Central memory CD4-positive, alpha-beta T cell (primary cell): ENCODE data around the gene BNIP1.

ENCODE experiments used
- DNase-seq: peaks from one replicate; pipeline ENCODE4 v3.0.0; 2022

The BNIP1 gene

GRCh38 chr5:173165177-173166016 lies 21.1 kb downstream of the BNIP1 start:
- no peak for DNase-seq

DNA sequence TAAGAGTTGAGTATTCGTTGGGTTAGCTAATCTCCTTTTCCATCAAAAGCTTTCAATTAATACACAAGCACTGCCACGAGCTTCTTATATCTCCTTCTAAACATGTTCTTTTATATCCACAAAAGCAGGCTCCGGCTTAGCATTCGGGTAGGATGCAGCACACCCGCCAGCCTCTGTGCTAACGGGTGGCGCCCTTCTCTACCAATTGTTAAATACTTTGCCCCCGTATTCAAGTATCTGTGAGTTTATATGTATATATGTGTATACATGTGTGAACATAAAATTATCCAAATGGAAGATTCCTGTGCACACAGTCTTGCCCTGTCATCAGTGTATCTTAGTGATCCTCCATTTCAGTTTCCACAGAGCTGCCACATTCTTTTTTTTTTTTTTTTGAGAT lies 27.8 kb downstream of the BNIP1 start:
- DNase-seq, result no peak

DNA sequence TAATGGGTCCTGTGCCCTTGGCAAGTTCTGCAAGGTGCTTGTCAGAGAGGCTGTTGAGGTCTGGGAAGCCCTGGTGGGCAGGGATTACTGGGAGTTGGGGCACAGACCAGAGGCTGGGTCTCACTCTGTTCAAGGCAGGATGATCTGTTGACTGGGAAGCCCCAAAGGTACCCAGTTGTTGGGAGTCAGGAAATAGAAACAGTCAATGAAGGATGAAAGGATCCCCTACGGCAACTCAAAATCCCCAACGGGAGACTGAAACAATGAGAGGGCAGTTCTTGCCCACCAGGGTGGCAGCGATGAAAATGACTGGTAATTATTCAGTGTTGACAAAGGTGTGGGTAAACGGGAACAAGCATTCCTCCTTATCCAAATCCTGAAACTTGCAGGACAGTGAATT lies 31.2 kb downstream of the BNIP1 start:
- DNase-seq, result no peak

GRCh38 chr5:173178369-173178910 lies 34.1 kb downstream of the BNIP1 start:
- DNase-seq, result no peak

- DNase-seq, result no peak
Observed at GRCh38 chr5:173180331-173180730, 36.0 kb downstream of the BNIP1 start.

DNA sequence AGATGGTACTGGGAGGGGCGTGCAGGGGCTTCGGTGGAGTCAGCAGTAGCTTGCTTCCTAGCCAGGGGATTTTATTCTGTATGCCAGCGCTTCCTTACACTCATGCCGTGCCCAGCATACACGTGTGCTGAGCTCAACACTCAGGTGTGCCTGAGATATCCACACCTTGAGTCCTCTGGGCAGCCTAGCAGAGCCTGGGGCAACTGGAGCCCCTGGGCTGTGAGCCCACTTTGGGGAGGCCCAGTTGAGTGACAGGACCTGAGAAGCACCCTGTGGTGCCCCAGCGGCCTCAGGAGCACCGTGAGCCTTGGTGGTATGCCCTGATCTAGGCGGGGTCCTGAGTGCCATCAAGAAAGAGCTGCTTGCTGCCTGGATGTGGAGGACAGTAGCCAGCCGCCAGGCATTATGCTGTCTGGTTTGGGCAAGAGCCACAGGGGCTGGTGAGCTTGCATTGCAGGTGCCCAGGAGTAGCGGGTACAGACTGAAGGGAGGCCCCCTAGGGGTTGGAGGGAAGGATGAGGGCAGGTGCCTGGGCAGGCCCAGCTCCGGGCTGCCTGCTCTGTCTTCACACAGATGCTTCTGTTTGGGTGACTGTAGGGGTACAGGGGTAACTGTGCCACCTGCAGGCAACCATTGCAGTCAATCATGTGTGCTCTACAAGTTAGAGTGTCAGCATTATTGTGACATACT lies 42.9 kb downstream of the BNIP1 start:
- DNase-seq, result no peak

GRCh38 chr5:173188280-173188679 lies 43.9 kb downstream of the BNIP1 start:
- DNase-seq, result no peak

DNA sequence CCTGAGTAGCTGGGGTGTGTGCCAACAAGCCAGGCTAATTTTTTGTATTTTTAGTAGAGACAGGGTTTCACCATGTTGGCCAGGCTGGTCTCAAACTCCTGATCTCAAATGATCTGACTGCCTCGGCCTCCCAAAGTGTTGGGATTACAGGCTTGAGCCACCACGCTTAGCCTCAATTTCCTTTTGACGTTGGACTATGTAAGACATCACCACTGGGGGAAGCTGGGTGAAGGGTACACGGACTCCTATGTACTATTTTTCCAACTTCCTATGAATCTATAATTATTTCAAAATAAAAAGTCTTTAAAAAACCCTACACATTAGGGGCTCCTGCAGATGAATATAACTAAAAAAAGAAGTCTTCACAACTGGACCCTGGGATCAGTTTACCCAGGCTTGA lies 46.7 kb downstream of the BNIP1 start:
- no peak for DNase-seq

DNA sequence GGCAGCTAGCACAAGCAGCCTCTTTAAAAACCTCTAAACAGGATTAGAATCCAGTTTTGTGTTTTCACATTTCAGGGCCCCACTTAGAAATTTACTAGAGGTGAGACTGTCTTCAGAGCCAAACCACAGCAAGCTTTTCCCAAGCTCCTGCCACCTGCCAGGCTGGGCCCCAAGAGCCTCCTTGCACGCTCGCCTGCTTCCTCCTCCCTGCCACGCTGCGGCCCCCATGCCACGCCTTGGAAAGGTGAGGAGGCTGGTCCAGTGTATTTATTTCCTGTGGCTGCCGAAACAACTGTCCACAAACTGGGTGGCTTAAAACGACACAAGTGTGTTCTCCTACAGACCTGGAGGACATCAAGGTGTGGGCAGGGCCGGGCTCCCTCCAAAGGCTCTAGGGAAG lies 47.2 kb downstream of the BNIP1 start:
- no peak for DNase-seq

DNA sequence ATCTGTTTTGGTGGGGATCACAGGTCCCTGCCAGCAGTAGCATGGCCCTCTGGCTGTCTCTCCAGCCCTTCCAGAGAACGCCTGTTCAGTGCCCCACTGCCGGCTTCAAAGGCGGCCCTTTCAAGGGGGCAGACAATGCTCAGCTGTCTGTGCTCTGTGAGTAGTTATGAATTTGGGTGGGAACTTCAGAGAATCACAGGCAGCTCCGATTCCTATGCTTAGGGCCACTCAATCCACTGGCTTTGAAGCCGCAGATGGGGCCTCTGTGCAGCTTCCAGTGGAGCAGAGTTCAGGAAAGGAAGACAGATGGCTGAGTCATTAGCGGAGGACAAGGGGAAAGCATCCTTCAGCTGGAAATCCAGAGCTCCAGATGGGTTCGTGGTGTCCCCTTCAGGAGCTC lies 48.2 kb downstream of the BNIP1 start:
- DNase-seq, result no peak

DNA sequence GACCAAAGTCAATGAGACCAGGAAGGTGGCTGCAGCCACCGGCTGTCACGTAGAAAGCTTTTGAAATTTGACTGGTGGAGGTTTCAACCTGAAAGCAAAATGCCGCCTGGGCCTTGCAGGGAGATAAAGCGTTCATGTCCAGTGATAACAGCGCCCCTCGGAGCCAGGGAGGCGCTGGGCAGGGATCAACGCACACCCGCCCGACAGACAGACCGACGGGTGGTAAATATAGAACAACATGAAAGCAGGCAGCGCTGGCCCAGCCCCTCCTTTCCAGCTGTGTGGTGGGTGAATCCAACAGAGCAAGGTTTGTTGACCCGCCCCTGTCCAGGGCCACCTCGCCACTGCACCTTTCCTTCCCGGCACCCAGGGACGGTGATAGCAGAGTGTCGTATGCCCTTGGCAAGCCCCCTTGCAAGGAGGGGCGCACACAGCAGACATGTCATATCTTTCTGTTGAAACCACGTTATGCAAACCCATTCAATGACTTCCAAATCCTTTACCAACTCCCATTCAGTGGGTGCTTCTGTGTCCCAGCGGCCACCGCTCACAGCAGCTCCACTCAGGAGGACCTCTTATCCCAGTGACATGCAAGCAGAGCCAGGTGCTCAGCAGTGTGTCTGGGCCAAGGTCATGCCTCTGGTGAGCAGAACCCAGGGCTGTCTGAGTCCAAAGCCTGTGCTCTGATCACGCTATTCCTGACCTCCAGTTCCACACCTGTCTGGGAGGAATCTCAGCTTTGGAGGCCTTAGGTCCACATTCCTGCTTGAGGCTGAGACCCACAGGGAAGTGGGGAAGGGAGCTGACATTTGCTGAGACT lies 52.0 kb downstream of the BNIP1 start:
- DNase-seq, result no peak

GRCh38 chr5:173197375-173197891 lies 53.1 kb downstream of the BNIP1 start:
- no peak for DNase-seq

- DNase-seq, result no peak
Observed at GRCh38 chr5:173198049-173198448, 53.7 kb downstream of the BNIP1 start.

DNA sequence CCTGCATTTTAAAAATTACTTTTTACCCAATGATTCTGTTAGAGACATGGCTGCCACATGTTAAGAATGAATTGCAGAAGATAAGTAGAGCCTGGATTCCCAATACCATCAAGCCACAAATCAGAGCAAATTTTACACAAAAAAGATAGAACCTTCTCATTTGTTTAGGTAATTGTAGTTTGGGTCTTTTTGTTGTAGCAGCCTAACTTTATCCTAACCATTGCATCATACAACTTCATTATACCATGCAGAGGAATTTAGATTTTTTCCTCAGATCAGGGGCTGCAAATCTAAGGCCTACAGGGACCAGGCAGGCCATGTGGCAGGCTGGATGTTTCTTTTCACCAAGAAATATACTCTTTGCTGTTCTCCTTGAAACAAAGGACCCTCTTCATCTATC lies 56.0 kb downstream of the BNIP1 start:
- DNase-seq, result no peak

GRCh38 chr5:173201636-173202265 lies 57.4 kb downstream of the BNIP1 start:
- no peak for DNase-seq

DNA sequence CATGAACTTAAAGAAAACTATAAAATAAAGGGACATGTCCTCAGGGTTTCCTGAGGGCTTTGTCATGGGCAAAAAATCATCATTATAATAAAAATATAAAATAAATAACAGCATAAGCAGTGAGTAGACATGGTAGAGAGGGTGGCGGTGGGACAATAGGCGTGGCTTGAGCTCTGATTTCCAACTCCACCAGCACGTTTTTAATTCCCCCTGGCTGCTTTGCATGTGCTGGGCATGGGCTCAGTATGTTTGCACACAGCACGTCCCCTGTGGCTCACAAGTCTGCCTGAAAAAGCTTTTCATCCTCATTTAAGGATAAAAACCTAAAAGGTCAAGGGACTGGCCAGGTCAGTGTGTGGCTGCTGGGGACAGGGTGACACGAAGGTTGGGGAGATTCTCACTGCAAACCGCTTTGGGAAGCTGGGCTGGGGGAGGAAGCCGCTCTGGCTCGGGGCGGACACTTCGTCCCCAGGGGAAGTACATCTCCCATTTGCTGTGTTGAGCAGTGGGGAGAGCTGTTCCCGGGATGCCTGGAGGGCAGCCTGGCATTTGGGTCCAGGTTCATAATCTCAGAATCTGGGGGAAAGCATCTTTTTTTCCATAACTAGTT lies 58.0 kb downstream of the BNIP1 start:
- DNase-seq, result no peak

DNA sequence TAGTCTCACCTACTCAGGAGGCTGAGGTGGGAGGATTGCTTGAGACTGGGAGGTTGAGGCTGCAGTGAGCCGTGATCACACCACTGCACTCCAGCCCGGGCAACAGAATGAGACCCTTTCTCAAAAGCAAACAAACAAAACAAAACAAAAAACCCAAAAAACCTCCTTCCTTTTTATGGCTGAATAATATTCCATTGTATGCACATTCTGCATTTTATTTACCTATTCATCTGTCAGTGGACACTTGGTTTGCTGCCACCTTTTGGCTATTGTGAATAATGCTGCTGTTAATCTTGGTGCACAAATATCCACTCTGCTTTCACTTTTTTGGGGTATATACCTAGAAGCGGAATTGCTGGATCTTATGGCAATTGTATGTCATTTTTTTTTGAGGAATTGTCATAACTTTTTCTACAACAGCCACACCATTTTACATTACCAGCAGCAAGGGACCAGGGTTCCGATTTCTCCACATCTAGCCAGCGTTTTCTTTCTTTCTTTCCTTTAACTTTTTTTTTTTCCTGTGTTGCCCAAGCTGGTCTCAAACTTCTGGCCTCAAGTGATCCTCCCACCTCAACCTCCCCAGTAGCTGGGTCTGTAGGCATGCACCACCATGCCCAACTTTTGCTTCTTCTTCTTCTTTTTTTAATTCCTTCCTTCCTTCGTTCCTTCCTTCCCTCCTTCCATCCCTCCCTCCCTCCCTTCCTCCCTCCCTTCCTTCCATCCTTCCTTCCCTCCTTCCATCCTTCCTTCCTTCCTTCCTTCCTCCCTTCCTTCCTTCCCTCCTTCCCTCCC lies 60.1 kb downstream of the BNIP1 start:
- peak; percentile 25 for DNase-seq

DNA sequence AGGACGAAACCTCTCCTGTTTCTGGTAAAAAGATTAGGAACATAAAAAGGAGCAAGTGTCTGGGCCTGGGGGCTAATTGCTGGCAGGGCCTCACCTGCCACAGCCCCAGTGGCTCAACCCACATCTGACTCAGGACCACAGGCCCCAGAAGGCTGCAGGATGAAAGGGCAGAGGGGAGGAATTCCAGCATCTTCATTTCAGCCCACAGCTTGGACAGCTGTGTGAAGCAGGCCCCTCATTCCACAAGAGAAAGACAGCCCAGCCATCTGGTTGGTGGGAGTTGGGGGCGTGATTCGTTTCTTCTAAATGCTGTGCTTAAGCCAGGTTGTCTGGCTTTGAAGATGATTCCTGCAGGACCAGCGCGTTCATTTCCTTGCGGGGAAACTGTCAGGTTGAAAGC lies 61.6 kb downstream of the BNIP1 start:
- DNase-seq, result no peak

GRCh38 chr5:173208296-173208695 lies 64.0 kb downstream of the BNIP1 start:
- no peak for DNase-seq

- DNase-seq, result no peak
Observed at GRCh38 chr5:173210877-173211276, 66.5 kb downstream of the BNIP1 start.

DNA sequence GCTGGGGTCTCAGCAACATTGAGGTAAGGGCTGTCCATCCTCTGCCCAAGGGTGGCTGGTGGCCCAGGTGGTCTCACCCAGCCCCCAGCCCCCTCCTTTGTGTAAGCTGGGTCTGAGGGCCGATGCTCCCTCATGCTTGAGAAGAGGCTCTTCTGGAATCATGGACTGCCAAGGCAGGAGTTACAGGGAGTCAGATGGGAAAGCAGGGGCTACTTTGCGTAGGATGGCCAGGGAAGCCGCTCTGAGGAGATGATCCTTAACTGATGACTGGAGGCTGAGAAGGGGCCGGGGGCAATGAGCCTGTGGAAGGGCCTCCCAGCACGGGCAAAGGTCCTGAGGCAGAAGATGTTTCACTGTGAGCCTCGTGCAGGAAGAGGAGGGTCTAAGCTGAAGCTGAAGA lies 67.0 kb downstream of the BNIP1 start:
- DNase-seq, result no peak
